ENCODE measurements around the gene TRPM2. TPM values are rescaled to one million over a fixed set of nuclear protein-coding genes. Genes with fewer than 3 reads are reported as not detected.

TRPM2 gene
- total and polyA plus RNA-seq, 7 experiments from 2014 or later: 1.2 to 29.6 (median 2.0) TPM

GRCh38 chr21:44332965-44333364 is 20.5 kb upstream of the TRPM2 start:
- Histone ChIP-seq H3K9me3 (ENCODE audit: control insufficient read depth in 2 of 3, low read length in 3 of 3) (no peaks in the 10 kb centered on the region), H3K36me3 (ENCODE audit: control insufficient read depth in 2 of 3, insufficient read depth in 3 of 3, low read length in 3 of 3) (peaks cover 0 to 72% (median 8%) of the 10 kb centered on the region in 3 experiments), H3K4me1 (ENCODE audit: control insufficient read depth in 2 of 2, insufficient read depth in 2 of 2, low read length in 2 of 2) (peaks cover 0 to under 1% of the 10 kb centered on the region in 2 donors), H3K27me3 (ENCODE audit: control insufficient read depth in 2 of 2, insufficient read depth in 2 of 2, low read length in 2 of 2) (no peaks in the 10 kb centered on the region), H3K4me3 (ENCODE audit: low read length) (no peak overlapping the region), H3K27ac (ENCODE audit: low read depth, low read length) (no peak overlapping the region)
- POLR2A ChIA-PET: no interaction called here
- DNase-seq (no peak), ATAC-seq (no peak)
- peaks cover 0 to 7% (median 0%) of the 10 kb centered on the region in 5 donors for H3K36me3 Mint-ChIP-seq
- H3K4me3 Mint-ChIP-seq: no peak overlapping the region
- H3K27me3 Mint-ChIP-seq: no peaks in the 10 kb centered on the region
- H3K4me1 Mint-ChIP-seq: peaks cover 0 to 12% (median 6%) of the 10 kb centered on the region in 7 donors
- CTCF ChIA-PET: interaction anchor here (0.9 kb wide), 1 partner anchor 35 kb away, joined by 4 read pairs; no protein-coding TSS in a partner anchor
- H3K9me3 Mint-ChIP-seq: peaks cover 0 to 2% (median 0%) of the 10 kb centered on the region in 11 donors
- no peak overlapping the region for H3K27ac Mint-ChIP-seq
- intact Hi-C loops (cut with micrococcal nuclease): loop anchor here in 1 of 2 donors (10.0 kb wide), 1 partner anchor 92 kb away; no protein-coding TSS in a partner anchor

GRCh38 chr21:44333509-44334328 is 19.7 kb upstream of the TRPM2 start:
- Histone ChIP-seq H3K9me3 (ENCODE audit: control insufficient read depth in 2 of 3, low read length in 3 of 3) (no peaks in the 10 kb centered on the region), H3K4me3 (ENCODE audit: low read length) (no peak overlapping the region), H3K4me1 (ENCODE audit: control insufficient read depth in 2 of 2, insufficient read depth in 2 of 2, low read length in 2 of 2) (peaks cover 2 to 5% of the 10 kb centered on the region in 2 donors), H3K36me3 (ENCODE audit: control insufficient read depth in 2 of 3, insufficient read depth in 3 of 3, low read length in 3 of 3) (peaks cover 0 to 72% (median 8%) of the 10 kb centered on the region in 3 experiments), H3K27ac (ENCODE audit: low read depth, low read length) (no peak overlapping the region), H3K27me3 (ENCODE audit: control insufficient read depth in 2 of 2, insufficient read depth in 2 of 2, low read length in 2 of 2) (no peaks in the 10 kb centered on the region)
- POLR2A ChIA-PET: no interaction called here
- ATAC-seq (no peak), DNase-seq (no peak)
- Mint-ChIP-seq H3K27ac (no peak overlapping the region), H3K4me3 (no peak overlapping the region), H3K4me1 (peaks cover 0 to 14% (median 9%) of the 10 kb centered on the region in 7 donors), H3K27me3 (no peaks in the 10 kb centered on the region), H3K36me3 (peaks cover 0 to 7% (median 0%) of the 10 kb centered on the region in 5 donors), H3K9me3 (peaks cover 0 to 2% (median 0%) of the 10 kb centered on the region in 11 donors)
- intact Hi-C loops (cut with micrococcal nuclease): loop anchor here in 1 of 2 donors (10.0 kb wide), 1 partner anchor 91 kb away; no protein-coding TSS in a partner anchor
- CTCF ChIA-PET: interaction anchor here (0.9 kb wide), 1 partner anchor 36 kb away, joined by 4 read pairs; no protein-coding TSS in a partner anchor

GRCh38 chr21:44334329-44335030 is 18.9 kb upstream of the TRPM2 start:
- intact Hi-C loops (cut with micrococcal nuclease): loop anchor here in 1 of 2 donors (5.0 to 10.0 kb wide), 3 partner anchors 90 to 1362 kb away; partner anchors contain the start of genes PCBP3 and PKNOX1
- Mint-ChIP-seq H3K27ac (no peak overlapping the region), H3K4me3 (no peak overlapping the region), H3K9me3 (peaks cover 0 to 3% (median 0%) of the 10 kb centered on the region in 11 donors), H3K4me1 (peaks cover 0 to 16% (median 11%) of the 10 kb centered on the region in 7 donors), H3K36me3 (peaks cover 0 to 7% (median 0%) of the 10 kb centered on the region in 5 donors), H3K27me3 (no peaks in the 10 kb centered on the region)
- no peak for ATAC-seq
- no peak overlapping the region for H3K27ac ChIP-seq (ENCODE audit: low read depth, low read length)
- ChIA-PET POLR2A (interaction anchor here (1.2 kb wide), 1 partner anchor 459 kb away, joined by 3 read pairs; no protein-coding TSS in a partner anchor), CTCF (no interaction called here)
- no peak for DNase-seq
- no peaks in the 10 kb centered on the region for H3K9me3 ChIP-seq (ENCODE audit: control insufficient read depth in 2 of 3, low read length in 3 of 3)
- peaks cover 2 to 5% of the 10 kb centered on the region in 2 donors for H3K4me1 ChIP-seq (ENCODE audit: control insufficient read depth in 2 of 2, insufficient read depth in 2 of 2, low read length in 2 of 2)
- H3K27me3 ChIP-seq (ENCODE audit: control insufficient read depth in 2 of 2, insufficient read depth in 2 of 2, low read length in 2 of 2): no peaks in the 10 kb centered on the region
- H3K36me3 ChIP-seq (ENCODE audit: control insufficient read depth in 2 of 3, insufficient read depth in 3 of 3, low read length in 3 of 3): peaks cover 0 to 72% (median 8%) of the 10 kb centered on the region in 3 experiments
- H3K4me3 ChIP-seq (ENCODE audit: low read length): no peak overlapping the region

GRCh38 chr21:44335266-44336059 is 18.0 kb upstream of the TRPM2 start:
- Histone ChIP-seq H3K4me3 (ENCODE audit: low read length) (no peak overlapping the region), H3K36me3 (ENCODE audit: control insufficient read depth in 2 of 3, insufficient read depth in 3 of 3, low read length in 3 of 3) (peaks cover 0 to 64% (median 8%) of the 10 kb centered on the region in 3 experiments), H3K27me3 (ENCODE audit: control insufficient read depth in 2 of 2, insufficient read depth in 2 of 2, low read length in 2 of 2) (no peaks in the 10 kb centered on the region), H3K4me1 (ENCODE audit: control insufficient read depth in 2 of 2, insufficient read depth in 2 of 2, low read length in 2 of 2) (peaks cover 10 to 14% of the 10 kb centered on the region in 2 donors), H3K9me3 (ENCODE audit: control insufficient read depth in 2 of 3, low read length in 3 of 3) (no peaks in the 10 kb centered on the region), H3K27ac (ENCODE audit: low read depth, low read length) (no peak overlapping the region)
- Mint-ChIP-seq H3K27me3 (no peaks in the 10 kb centered on the region), H3K4me3 (no peak overlapping the region), H3K4me1 (peaks cover 1 to 26% (median 21%) of the 10 kb centered on the region in 7 donors), H3K27ac (peak overlapping the region in 1 of 9 donors; percentile 30), H3K9me3 (peaks cover 0 to 5% (median 0%) of the 10 kb centered on the region in 11 donors), H3K36me3 (peaks cover 0 to 7% (median 0%) of the 10 kb centered on the region in 5 donors)
- POLR2A ChIA-PET: interaction anchor here (1.2 kb wide), 1 partner anchor 458 kb away, joined by 3 read pairs; no protein-coding TSS in a partner anchor
- DNase-seq (no peak), ATAC-seq (no peak)
- intact Hi-C loops (cut with micrococcal nuclease): loop anchor here in 1 of 2 donors (5.0 to 10.0 kb wide), 3 partner anchors 89 to 1363 kb away; partner anchors contain the start of genes PCBP3 and PKNOX1
- CTCF ChIA-PET: no interaction called here

- peaks cover 0 to 46% (median 3%) of the 10 kb centered on the region in 3 experiments for H3K36me3 ChIP-seq (ENCODE audit: control insufficient read depth in 2 of 3, insufficient read depth in 3 of 3, low read length in 3 of 3)
- no peak overlapping the region for H3K4me3 ChIP-seq (ENCODE audit: low read length)
- no peak for DNase-seq
- intact Hi-C loops (cut with micrococcal nuclease): loop anchor here in 1 of 2 donors (5.0 to 10.0 kb wide), 3 partner anchors 87 to 1365 kb away; partner anchors contain the start of genes PCBP3 and PKNOX1
- Mint-ChIP-seq H3K9me3 (peaks cover 0 to 3% (median 0%) of the 10 kb centered on the region in 11 donors), H3K4me1 (peaks cover 4 to 33% (median 24%) of the 10 kb centered on the region in 7 donors), H3K27me3 (no peaks in the 10 kb centered on the region), H3K27ac (peak overlapping the region in 8 of 9 donors; percentile 82 to 93 (median 90)), H3K4me3 (peak overlapping the region; percentile 2 to 87 (median 66)), H3K36me3 (peaks cover 0 to 4% (median 0%) of the 10 kb centered on the region in 5 donors)
- peaks cover 10 to 15% of the 10 kb centered on the region in 2 donors for H3K4me1 ChIP-seq (ENCODE audit: control insufficient read depth in 2 of 2, insufficient read depth in 2 of 2, low read length in 2 of 2)
- no peaks in the 10 kb centered on the region for H3K27me3 ChIP-seq (ENCODE audit: control insufficient read depth in 2 of 2, insufficient read depth in 2 of 2, low read length in 2 of 2)
- no peak overlapping the region for H3K27ac ChIP-seq (ENCODE audit: low read depth, low read length)
- H3K9me3 ChIP-seq (ENCODE audit: control insufficient read depth in 2 of 3, low read length in 3 of 3): no peaks in the 10 kb centered on the region
- POLR2A ChIA-PET: interaction anchor here (0.7 to 4.6 kb wide), 3 partner anchors 8 to 252 kb away, joined by 4 to 37 read pairs (median 5); partner anchors contain the start of gene TRPM2
- ATAC-seq: no peak
- CTCF ChIA-PET: interaction anchor here (1.5 kb wide), 1 partner anchor 36 kb away, joined by 4 read pairs; no protein-coding TSS in a partner anchor
Measured at GRCh38 chr21:44337449-44337848, 16.0 kb upstream of the TRPM2 start.
